NCI-H2196 treated with DMSO at 0.1 percent for 48 hours (cell line): ENCODE measurements around the gene HADHA.
"Not testable (repeated sequence)": the region's sequence is repeated elsewhere in the genome, so short reads cannot be mapped to it uniquely, and the experiment has no call there.

Source experiments
- DNase-seq: peaks from one replicate; lab custom pipeline; 2025; ENCODE audit not compliant: unreplicated experiment; lab: John Stamatoyannopoulos, UW

HADHA gene

DNA sequence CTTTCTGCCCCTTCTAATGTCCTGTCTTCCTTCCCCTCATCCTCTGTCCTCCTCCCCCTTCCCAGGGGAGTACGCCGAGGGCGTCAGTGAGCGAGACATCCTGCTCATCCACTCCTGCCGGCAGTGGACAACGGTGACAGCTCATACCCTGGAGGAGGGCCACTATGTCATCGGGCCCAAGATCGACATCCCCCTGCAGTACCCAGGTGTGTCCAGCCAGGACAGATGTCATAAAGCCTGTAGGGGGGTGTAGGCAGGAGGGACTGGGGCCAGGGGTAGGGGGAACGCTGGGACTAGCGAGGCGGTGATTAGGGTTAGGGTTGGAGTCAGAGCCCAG is 68.2 kb downstream of the HADHA start:
- no peak for DNase-seq

GRCh38 chr2:26175466-26176278 is 68.8 kb downstream of the HADHA start:
- no peak for DNase-seq

DNA sequence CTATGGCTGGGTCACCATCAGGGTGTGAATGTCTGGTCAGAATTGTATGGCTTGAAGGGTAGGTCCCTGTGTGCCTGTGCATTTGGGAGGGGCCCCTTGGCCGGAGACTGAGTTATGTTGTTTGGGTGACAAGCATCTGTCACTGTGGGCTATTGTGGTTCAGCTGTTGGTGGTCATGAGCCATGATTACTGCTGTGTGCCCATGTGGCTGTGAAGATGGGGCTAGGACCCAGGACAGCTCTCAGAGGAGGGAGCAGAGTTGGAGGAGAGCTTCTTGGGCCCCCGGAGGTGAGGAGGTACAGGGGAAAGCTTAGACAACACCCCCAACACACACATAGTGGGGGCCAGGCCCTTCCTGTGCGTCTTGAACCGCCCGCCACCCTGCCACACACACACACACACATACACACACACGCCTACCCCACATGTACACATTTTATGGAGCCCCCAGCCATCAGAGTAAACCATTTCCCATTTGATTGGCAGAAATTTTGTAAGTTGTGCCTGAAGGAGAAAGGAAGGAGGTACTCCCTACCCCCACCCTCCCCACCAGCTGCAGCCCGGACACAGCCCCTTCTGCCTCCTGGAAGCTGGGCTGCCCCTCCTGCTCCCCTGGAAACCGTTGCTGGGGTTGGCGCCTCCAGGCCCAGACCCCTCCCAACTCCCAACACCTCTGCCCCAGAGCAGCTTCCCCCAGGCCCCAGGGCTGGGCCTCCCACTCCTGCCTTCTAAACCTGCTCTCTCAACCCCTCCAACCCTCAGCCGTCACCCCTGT is 69.6 kb downstream of the HADHA start:
- no peak for DNase-seq

- DNase-seq, result no peak
These were observed 70.5 kb downstream of the HADHA start for GRCh38 chr2:26173776-26174482.

GRCh38 chr2:26172871-26173775 is 71.3 kb downstream of the HADHA start, which contains the start of gene GAREM2:
GAREM2 (plus strand) TSS chr2:26173088; CDS start chr2:26173221, 133 bp downstream.
- no peak for DNase-seq

- no peak for DNase-seq
These were observed 72.1 kb downstream of the HADHA start for GRCh38 chr2:26172189-26172870.

- no peak for DNase-seq
These were observed 73.6 kb downstream of the HADHA start for GRCh38 chr2:26170795-26171194.

DNA sequence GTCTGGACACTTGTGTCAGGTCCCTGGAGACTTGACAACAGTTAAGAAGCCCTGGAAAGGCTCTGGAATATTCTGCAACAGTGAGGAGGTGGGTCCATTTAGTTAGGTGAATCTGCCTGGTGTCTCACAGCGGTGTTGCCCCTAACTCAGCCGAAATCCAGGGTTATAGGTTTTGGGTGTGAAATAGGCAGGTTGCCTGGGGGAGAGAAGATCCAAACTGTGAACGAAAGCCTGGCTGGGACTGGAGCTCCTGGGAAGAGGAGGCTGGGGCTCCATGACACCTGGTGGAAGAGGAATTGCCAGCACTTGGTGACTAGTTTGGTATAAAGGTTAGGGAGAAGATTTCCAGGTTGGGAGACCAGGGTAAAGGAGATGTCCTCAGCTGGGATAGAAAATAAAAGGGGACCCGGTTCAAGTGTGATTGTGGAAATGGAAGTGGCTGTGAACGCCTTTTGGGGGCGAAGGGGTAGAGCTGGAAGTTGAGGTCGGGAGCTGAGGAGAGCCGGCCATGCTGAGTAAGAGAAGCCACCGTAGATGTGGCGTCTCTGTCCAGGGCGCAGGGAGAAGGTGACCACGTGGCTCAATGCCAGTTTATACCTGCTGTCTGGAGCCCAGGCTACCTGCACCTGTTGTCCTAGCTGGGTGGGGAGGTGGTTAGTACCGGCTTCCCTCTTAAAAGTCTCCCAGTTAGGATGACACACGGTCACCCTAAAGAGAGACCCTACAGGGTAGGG is 74.6 kb downstream of the HADHA start:
- no peak for DNase-seq

GRCh38 chr2:26169226-26169625 is 75.2 kb downstream of the HADHA start:
- no peak for DNase-seq

DNA sequence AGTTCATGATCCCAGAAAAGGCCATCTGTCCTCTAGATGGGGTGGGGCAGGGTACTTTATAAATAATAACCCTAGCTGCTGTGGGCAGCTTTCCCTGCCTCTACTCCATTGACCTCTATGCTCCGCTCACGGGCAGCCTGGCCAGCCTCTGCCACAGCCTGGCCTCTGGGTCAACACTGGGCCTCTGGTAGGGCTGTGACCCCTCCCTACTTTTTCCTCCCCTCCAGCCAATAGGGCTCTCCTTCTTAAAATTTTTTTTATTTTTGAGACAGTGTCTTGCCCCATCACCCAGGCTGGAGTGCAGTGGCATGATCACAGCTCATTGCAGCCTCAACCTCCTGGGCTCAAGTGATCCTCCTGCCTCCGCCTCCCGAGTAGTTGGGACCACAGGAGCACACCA is 75.6 kb downstream of the HADHA start:
- no peak for DNase-seq

DNA sequence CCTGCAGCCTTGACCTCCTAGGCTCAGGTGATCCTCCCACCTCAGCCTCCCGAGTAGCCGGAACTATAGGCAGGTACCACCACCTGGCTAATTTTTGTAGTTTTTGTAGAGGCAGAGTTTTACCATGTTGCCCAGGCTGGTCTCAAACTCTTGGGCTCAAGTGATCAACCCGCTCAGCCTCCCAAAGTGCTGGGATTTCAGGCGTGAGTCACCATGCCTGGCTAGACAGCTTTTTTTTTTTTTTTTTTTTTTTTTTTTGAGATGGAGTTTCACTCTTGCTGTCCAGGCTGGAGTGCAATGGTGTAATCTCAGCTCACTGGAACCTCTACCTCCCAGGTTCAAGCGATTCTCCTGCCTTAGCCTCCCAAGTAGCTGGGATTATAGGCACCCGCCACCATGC is 77.9 kb downstream of the HADHA start:
- DNase-seq, result not testable (repeated sequence)

GRCh38 chr2:26165403-26165802 is 79.0 kb downstream of the HADHA start:
- no peak for DNase-seq

- DNase-seq, result no peak
These were observed 79.7 kb downstream of the HADHA start for GRCh38 chr2:26164641-26165211.

DNA sequence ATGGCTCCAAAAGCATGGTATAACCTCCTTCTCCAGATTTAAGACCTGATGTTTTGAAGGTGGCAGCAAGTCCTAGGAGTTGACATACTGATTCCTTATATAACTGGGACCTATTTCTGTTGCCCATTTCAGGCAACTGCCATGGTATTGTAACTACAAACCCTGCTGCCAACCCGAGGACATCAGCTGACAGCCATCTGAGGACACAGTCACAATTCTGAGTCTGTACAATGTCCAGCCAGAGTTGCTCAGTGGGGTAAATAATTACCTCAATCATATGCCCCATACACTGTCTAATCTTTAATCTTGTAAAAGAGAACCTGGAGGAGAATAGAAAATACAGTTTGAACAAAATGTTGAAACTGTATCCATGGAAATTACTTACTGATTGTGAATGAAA is 80.2 kb downstream of the HADHA start:
- no peak for DNase-seq

DNA sequence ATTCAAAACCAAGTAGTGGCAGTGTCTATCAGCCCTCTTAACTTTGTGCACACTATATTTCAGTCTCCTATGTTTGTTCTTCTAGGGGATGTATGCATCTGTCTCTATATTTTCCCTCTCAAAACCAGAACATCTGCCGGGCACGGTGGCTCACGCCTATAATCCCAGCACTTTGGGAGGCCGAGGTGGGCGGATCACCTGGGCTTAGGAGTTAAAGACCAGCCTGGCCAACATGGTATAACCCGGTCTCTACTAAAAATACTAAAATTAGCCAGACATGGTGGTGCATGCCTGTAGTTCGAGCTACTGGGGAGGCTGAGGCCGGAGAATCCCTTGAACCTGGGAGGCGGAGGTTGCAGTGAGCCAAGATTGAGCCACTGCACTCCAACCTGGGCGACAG is 81.5 kb downstream of the HADHA start:
- DNase-seq, result no peak

GRCh38 chr2:26161926-26162325 is 82.5 kb downstream of the HADHA start:
- no peak for DNase-seq

DNA sequence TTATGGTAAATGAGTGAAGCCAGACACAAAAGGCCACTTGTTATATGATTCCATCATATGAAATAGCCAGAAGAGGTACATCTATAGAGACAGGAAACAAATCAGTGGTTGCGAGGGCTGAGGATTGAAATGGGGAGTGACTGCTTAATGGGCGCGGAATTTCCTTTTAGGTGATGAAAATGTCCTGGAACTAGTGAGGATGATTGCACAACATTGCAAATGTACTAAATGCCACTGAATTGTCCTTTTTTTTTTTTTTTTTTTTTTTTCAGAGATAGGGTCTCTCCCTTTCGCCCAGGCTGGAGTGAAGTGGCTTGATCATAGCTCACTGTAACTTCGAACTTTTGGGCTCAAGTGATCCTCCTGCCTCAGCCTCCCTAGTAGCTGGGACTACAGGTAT is 86.9 kb downstream of the HADHA start:
- DNase-seq, result no peak

DNA sequence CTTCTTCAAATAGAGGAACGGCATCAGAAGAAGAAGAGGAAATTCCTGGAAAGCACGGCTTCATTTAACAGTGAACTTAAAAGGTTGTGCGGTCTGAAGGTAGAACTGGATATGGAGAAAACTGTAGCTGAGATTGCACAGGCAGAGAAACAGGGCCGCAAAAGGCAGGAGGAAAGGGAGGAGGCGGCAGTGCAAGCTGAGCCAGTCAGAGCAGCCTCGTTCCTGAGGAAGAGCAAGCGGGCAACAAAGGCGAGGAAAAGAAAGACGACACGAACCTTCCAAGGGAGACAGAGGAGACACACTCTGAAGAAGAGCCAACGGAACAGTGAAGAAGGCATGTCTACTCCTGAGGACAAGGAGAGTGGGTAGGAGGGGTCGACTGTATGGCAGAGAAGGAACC is 94.2 kb downstream of the HADHA start:
- no peak for DNase-seq

GRCh38 chr2:26148501-26148900 is 95.9 kb downstream of the HADHA start:
- DNase-seq, result no peak
